ENCODE results near the gene HHATL.

DNA sequence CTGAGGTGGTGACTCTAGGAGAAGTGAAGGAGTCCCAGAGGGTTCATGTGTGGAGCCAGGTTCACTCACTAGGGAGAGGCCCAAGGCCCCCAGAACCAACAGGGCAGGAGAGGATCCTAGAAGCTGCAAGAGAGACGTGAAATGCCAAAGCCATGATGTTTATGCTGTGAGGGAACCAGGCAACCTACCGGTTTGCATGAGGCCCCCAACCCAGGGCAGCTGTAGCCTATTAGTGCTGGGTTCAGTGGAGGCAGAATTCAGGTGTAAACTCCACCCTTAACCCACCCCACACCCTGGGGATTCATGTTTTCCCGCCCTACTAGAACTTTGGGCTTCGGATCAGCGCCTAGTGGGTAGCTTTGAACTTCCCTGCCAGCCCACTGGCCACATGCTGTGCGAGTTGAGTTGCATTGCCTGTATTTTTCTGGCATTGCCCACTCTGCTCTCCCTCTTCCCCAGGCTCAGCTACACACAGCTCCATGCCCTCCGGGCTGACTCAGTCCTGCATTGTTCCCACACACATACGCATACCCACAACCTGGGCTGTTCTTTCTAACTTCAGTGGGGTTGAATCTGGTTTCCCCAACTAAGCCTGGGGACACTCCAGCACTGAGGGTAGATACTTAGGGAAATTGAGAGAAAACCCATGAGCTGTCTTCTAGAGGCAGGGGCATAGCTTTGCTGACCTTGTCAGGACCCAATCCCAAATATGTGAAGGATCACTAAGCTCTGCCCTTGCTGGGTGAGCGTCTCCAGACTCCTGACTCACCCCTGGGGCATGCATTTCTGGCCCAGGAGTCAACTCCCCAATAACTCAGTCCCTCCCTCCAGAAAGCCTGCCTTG, 51.1 kb downstream of the HHATL start:
- TF ChIP-seq, protein P1, sequence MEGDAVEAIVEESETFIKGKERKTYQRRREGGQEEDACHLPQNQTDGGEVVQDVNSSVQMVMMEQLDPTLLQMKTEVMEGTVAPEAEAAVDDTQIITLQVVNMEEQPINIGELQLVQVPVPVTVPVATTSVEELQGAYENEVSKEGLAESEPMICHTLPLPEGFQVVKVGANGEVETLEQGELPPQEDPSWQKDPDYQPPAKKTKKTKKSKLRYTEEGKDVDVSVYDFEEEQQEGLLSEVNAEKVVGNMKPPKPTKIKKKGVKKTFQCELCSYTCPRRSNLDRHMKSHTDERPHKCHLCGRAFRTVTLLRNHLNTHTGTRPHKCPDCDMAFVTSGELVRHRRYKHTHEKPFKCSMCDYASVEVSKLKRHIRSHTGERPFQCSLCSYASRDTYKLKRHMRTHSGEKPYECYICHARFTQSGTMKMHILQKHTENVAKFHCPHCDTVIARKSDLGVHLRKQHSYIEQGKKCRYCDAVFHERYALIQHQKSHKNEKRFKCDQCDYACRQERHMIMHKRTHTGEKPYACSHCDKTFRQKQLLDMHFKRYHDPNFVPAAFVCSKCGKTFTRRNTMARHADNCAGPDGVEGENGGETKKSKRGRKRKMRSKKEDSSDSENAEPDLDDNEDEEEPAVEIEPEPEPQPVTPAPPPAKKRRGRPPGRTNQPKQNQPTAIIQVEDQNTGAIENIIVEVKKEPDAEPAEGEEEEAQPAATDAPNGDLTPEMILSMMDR (conservative IDR thresholded peaks at IDR 0.05 in 1 of 2, IDR thresholded peaks at IDR 0.05 in 1 of 2; ENCODE audit: low read depth in 1 of 2, low read length in 2 of 2) = no peak
- no peak for TF ChIP-seq EZH2 (IDR thresholded peaks at IDR 0.05; ENCODE audit: low read length, missing control alignments)

All from fibroblast of lung (primary cell).